Activated T-cell treated with anti-CD3 and anti-CD28 coated beads, Interleukin-2, amount 50 U/mL, for 72 hours (primary cell): Measurements from ENCODE around the gene NAGLU. TPM values are rescaled to one million over a fixed set of nuclear protein-coding genes. Genes with fewer than 3 reads are reported as not detected.
A peak's percentile ranks its signal among the peaks of the same experiment; 100 is the strongest.

Experiments
- ATAC-seq, 2 donors: fragments of 150-1000 bp; cut with Tn5 transposase; replicated peaks in 1 of 2; 2 replicates each; pipeline ENCODE4 v1.10.0; 2021; ENCODE audit warnings: moderate library complexity in 2 of 2, mild to moderate bottlenecking in 1 of 2
- DNase-seq, 2 donors: peaks; one replicate each; pipeline ENCODE4 v3.0.0; 2021 to 2022; ENCODE audit warnings: mixed read lengths in 1 of 2
- H3K27ac Mint-ChIP-seq: one replicate; pipeline ENCODE4 v1.8.0; 2022; ENCODE audit warnings: mild to moderate bottlenecking, moderate library complexity, mixed read lengths
- H3K27me3 Mint-ChIP-seq: one replicate; pipeline ENCODE4 v1.8.0; 2022; ENCODE audit warnings: low read depth, mixed read lengths
- H3K36me3 Mint-ChIP-seq, 2 donors: one replicate each; pipeline ENCODE4 v1.8.0; 2022; ENCODE audit warnings: mixed read lengths in 2 of 2, mild to moderate bottlenecking in 1 of 2; ENCODE audit not compliant: insufficient read depth in 2 of 2
- H3K4me1 Mint-ChIP-seq: one replicate; pipeline ENCODE4 v1.8.0; 2022; ENCODE audit warnings: low read depth, mixed read lengths
- H3K4me3 Mint-ChIP-seq, 2 donors: one replicate each; pipeline ENCODE4 v1.8.0; 2022; ENCODE audit warnings: mild to moderate bottlenecking in 2 of 2, mixed read lengths in 2 of 2, moderate library complexity in 2 of 2
- H3K9me3 Mint-ChIP-seq, 2 donors: one replicate each; pipeline ENCODE4 v1.8.0; 2022; ENCODE audit warnings: mixed read lengths in 2 of 2
- total RNA-seq, 2 donors: library from RNA; stranded (reverse); gene quantifications; one replicate each; pipeline ENCODE4 v1.2.3, GENCODE V29; 2022

Gene NAGLU
- total RNA-seq, 2 donors from 2014 or later: 9.4 to 9.8 TPM

DNA sequence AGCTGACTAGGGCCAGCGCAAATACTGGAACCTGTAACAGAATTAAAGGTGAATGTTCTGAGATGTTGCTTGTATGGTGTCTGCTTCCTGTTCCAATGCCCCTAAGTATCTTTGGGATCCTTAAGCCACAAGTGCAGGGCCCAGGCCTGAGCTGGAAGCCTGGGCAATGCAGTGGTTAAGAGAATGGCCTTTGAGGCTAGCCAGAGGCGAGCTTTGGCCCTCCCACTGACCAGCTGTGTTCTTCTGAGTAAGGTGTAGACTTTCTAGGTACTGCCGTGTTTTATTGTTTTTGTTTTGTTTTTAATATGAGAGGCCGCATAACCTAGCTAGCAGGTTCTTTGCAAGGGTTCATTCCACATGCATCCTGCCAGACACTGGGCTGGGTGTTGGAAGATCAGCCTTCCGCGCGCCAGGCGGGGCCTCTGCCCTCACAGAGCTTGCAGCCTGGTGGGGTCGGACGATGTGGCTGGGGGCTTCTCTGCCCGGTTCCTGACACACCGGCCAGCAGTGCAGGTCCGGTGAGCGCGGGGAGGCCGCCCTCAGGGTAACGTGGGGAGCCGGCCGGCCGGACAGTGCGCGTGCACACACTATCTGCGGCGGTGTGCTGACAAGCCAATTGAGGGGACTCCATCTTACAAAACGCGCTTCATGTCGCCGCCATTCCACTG is 30.3 kb downstream of the NAGLU start:
- DNase-seq (no peak), ATAC-seq (no peak)
- Mint-ChIP-seq H3K4me1 (peaks cover 52% of the 10 kb centered on the region), H3K27ac (peak overlapping the region; percentile 90), H3K4me3 (peak overlapping the region; percentile 85 to 97), H3K9me3 (no peaks in the 10 kb centered on the region), H3K36me3 (peaks cover 5 to 15% of the 10 kb centered on the region in 2 donors), H3K27me3 (no peaks in the 10 kb centered on the region)

- Mint-ChIP-seq H3K27me3 (no peaks in the 10 kb centered on the region), H3K27ac (peak within 1 kb of the TSS; percentile 90), H3K4me3 (peak within 1 kb of the TSS; percentile 85 to 97), H3K4me1 (peaks cover 52% of the 10 kb centered on the region), H3K36me3 (peaks cover 5 to 18% of the 10 kb centered on the region in 2 donors), H3K9me3 (no peaks in the 10 kb centered on the region)
- ATAC-seq (peak; percentile 83 to 84), DNase-seq (peak; percentile 95 to 97)
Measured at GRCh38 chr17:42566883-42567573, 31.0 kb downstream of the NAGLU start, which contains the start of gene MLX. Gene MLX (plus strand): TSS chr17:42567100. CDS start chr17:42567125, 25 bp downstream.

GRCh38 chr17:42568341-42569111 is 32.5 kb downstream of the NAGLU start:
- Mint-ChIP-seq H3K27me3 (no peaks in the 10 kb centered on the region), H3K36me3 (peaks cover 8 to 24% of the 10 kb centered on the region in 2 donors), H3K4me1 (peaks cover 50% of the 10 kb centered on the region), H3K27ac (peak overlapping the region; percentile 50), H3K9me3 (no peaks in the 10 kb centered on the region), H3K4me3 (peak overlapping the region; percentile 55 to 97)
- no peak for ATAC-seq
- DNase-seq: no peak

GRCh38 chr17:42571435-42572225 is 35.6 kb downstream of the NAGLU start:
- Mint-ChIP-seq H3K9me3 (no peaks in the 10 kb centered on the region), H3K27ac (peak overlapping the region; percentile 80), H3K4me1 (peaks cover 57% of the 10 kb centered on the region), H3K27me3 (no peaks in the 10 kb centered on the region), H3K36me3 (peaks cover 15 to 35% of the 10 kb centered on the region in 2 donors), H3K4me3 (no peak overlapping the region)
- ATAC-seq: no peak
- no peak for DNase-seq

DNA sequence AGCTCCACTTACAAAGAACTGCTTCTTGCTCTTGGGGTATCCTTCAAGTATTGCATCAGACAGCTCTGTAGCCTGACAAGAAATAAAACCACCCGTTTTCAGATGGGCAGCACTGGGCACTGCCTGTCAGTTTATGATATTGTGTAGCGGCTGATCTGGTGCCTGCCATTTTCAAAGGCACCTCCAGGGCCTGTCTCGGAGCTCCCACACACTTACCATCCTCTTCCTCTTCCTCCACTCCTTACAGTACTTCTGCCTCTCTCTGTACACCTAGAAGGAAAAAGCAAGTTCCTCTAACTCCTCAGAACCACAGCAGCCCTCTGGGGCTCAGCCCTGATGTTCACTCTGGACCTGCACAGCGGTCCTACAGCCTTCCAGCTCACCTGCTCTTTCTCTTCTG is 37.1 kb downstream of the NAGLU start:
- H3K4me1 Mint-ChIP-seq: peaks cover 57% of the 10 kb centered on the region
- no peak overlapping the region for H3K4me3 Mint-ChIP-seq
- H3K27me3 Mint-ChIP-seq: no peaks in the 10 kb centered on the region
- H3K36me3 Mint-ChIP-seq: peaks cover 17 to 37% of the 10 kb centered on the region in 2 donors
- ATAC-seq: no peak
- peak overlapping the region; percentile 99 for H3K27ac Mint-ChIP-seq
- DNase-seq: no peak
- no peaks in the 10 kb centered on the region for H3K9me3 Mint-ChIP-seq

- Mint-ChIP-seq H3K4me1 (peaks cover 58% of the 10 kb centered on the region), H3K9me3 (no peaks in the 10 kb centered on the region), H3K27me3 (no peaks in the 10 kb centered on the region), H3K36me3 (peaks cover 15 to 34% of the 10 kb centered on the region in 2 donors), H3K4me3 (no peak overlapping the region), H3K27ac (no peak overlapping the region)
- ATAC-seq (no peak), DNase-seq (no peak)
Measured at GRCh38 chr17:42574463-42574862, 38.4 kb downstream of the NAGLU start.

DNA sequence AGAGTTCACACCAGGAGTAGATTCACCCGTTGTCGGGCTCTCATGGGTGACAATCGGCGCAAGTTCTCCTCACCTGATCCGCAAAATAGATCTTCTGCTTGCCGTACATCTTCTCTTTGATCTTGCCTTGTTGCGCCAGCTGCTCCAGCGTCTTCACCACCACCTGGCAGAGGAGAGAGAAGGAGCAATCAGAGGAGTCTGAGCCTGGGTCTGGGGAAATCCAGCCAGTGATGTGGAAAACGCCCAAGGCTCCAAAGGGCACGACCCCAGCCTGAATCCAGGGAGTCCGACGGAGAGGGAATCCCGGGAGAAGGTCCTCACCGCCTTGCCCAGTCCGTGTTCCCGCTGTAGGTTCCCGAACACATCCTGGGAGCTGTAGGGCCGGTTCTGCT is 41.1 kb downstream of the NAGLU start:
- H3K9me3 Mint-ChIP-seq: no peaks in the 10 kb centered on the region
- H3K4me3 Mint-ChIP-seq: peak overlapping the region; percentile 92 to 96
- DNase-seq (no peak), ATAC-seq (peak; percentile 3 to 5)
- H3K4me1 Mint-ChIP-seq: peaks cover 56% of the 10 kb centered on the region
- peak overlapping the region; percentile 86 for H3K27ac Mint-ChIP-seq
- H3K27me3 Mint-ChIP-seq: no peaks in the 10 kb centered on the region
- peaks cover 15 to 25% of the 10 kb centered on the region in 2 donors for H3K36me3 Mint-ChIP-seq

DNA sequence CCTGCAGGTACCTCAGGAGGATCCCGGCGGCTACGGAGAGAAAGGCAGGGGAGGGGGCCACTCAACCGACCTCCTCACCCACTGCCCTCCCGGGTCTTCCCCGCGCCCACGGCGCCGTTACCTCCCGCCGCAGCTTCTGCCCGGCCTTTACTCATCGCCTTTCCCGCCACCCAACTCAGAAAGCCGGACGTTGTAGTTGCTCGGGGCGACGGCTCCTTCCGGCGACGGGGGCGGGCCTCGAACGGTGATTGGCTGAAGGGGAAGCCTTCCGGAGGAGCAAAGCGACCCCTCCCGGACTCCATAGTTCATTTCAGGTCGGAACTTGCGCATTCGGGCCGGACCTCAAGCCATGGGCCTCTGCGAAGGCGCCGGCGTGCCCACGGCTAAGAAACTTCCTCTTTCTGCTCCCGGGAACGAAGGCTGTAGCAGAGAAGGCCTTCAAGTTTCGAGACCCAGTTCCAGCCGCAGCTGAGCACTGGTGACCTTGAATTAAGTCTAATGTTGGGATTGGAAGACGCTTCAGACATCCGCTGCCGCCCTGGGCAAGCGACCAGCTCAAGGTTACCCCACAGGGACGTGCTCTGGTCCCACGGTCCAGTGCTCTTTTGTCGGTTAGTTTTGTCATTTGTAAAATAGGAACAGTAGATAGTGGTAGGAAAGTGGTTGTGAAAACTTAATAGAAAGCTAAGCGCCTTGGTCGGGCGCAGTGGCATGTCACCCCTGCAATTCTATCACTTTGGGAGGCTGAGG is 41.7 kb downstream of the NAGLU start, which contains the start of gene PSMC3IP:
Gene PSMC3IP, minus strand, starts transcription at position 198 of the 750 bp plus-strand sequence. Its CDS starts 43 bp downstream, at position 155.
- H3K4me3 Mint-ChIP-seq: peak within 1 kb of the TSS; percentile 92 to 96
- H3K9me3 Mint-ChIP-seq: no peaks in the 10 kb centered on the region
- DNase-seq (peak; percentile 96 to 97), ATAC-seq (peak; percentile 95 to 97)
- no peaks in the 10 kb centered on the region for H3K27me3 Mint-ChIP-seq
- peaks cover 15 to 24% of the 10 kb centered on the region in 2 donors for H3K36me3 Mint-ChIP-seq
- H3K4me1 Mint-ChIP-seq: peaks cover 55% of the 10 kb centered on the region
- H3K27ac Mint-ChIP-seq: peak within 1 kb of the TSS; percentile 97

- ATAC-seq (peak; percentile 35 to 38), DNase-seq (peak; percentile 74 to 75)
- no peaks in the 10 kb centered on the region for H3K27me3 Mint-ChIP-seq
- peak overlapping the region; percentile 92 to 96 for H3K4me3 Mint-ChIP-seq
- peak overlapping the region; percentile 97 for H3K27ac Mint-ChIP-seq
- no peaks in the 10 kb centered on the region for H3K9me3 Mint-ChIP-seq
- H3K4me1 Mint-ChIP-seq: peaks cover 48% of the 10 kb centered on the region
- peaks cover 12 to 23% of the 10 kb centered on the region in 2 donors for H3K36me3 Mint-ChIP-seq
Measured at GRCh38 chr17:42578282-42578869, 42.3 kb downstream of the NAGLU start.

DNA sequence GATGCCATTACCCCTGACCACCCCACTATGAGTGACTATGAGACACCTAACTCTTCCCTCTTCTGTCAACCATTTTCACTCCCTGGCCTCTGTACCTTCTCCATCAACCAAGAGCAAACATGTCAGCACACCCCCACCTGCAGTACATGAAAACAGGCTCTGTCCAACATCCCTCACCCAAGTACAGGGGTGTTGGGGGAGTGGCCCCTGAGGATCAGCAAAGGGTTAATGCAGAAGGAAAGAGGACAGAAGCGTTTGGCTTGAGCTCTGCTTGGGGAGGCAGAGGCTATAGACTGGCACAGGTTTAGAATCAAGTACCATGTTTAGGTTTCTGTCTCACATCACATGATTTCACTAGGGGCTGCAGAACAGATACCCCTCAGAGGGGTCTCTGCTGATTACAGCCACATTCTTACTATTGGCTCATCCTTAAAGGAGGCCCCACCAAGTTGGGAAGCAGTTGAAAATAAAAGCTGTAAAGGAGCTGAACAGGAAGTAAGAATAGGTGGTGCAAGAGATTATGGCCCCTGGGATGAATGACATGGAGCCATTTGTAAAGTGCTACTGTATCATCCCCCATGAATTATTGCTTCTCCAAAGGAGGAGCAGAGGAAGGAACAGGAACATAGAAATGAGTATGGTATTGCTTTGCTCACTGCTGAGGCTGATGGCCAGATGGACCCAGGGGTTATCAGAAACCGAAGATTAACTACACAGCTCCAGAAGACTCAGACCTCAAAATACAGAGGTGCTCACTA is 43.9 kb downstream of the NAGLU start:
- Mint-ChIP-seq H3K36me3 (peaks cover 12 to 18% of the 10 kb centered on the region in 2 donors), H3K9me3 (no peaks in the 10 kb centered on the region), H3K27ac (peak overlapping the region; percentile 5), H3K4me3 (peak overlapping the region in 1 of 2 donors; percentile 23), H3K27me3 (no peaks in the 10 kb centered on the region), H3K4me1 (peaks cover 37% of the 10 kb centered on the region)
- ATAC-seq (no peak), DNase-seq (no peak)

GRCh38 chr17:42581744-42582270 is 45.8 kb downstream of the NAGLU start:
- peaks cover 6 to 7% of the 10 kb centered on the region in 2 donors for H3K36me3 Mint-ChIP-seq
- no peaks in the 10 kb centered on the region for H3K9me3 Mint-ChIP-seq
- no peak overlapping the region for H3K4me3 Mint-ChIP-seq
- H3K27ac Mint-ChIP-seq: no peak overlapping the region
- DNase-seq (no peak), ATAC-seq (no peak)
- no peaks in the 10 kb centered on the region for H3K27me3 Mint-ChIP-seq
- H3K4me1 Mint-ChIP-seq: peaks cover 21% of the 10 kb centered on the region
